Stimulated activated CD4-positive, alpha-beta T cell treated with anti-CD3 and anti-CD28 coated beads, Interleukin-1b, Interleukin-23, amount 100 ng/mL, for 1 hour (primary cell): ENCODE measurements around the gene CRB3.
"Not testable (repeated sequence)": the region's sequence is repeated elsewhere in the genome, so short reads cannot be mapped to it uniquely, and the experiment has no call there.

Source experiments
- DNase-seq, 2 donors: peaks; one replicate each; pipeline ENCODE4 v3.0.0-alpha.2; 2020; ENCODE audit warnings: low read depth in 2 of 2

Gene CRB3

GRCh38 chr19:6491802-6492592 lies 27.9 kb downstream of the CRB3 start:
- DNase-seq = no peak

DNA sequence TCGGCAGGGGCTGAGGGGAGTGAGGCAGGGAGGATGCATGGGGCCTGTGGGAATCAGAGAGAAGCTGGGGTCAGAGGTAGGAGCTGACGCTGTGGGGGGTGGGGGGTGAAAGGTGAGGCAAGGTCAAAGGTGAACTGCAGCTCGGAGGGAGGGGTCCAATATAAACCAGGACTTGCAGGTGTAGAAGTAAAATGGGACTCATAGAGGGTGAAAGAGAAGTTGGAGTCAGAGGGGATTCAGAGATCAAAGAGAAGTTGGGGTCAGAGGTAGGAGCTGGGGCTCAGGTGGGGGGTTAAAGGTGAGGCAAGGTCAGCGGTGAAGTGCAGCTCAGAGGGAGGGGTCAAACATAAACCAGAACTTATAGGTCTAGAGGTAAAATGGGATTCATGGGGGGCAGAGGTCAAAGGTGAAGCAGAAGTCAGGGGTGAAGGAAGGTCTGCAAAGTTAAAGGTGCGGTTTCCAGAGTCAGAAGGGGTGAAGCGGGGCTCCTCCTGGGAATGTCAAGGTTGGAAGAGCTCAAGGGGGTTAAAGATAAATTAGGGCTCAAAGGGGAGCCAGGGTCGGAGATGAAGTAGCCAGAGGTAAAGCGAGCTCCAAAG lies 30.5 kb downstream of the CRB3 start:
- DNase-seq = no peak

DNA sequence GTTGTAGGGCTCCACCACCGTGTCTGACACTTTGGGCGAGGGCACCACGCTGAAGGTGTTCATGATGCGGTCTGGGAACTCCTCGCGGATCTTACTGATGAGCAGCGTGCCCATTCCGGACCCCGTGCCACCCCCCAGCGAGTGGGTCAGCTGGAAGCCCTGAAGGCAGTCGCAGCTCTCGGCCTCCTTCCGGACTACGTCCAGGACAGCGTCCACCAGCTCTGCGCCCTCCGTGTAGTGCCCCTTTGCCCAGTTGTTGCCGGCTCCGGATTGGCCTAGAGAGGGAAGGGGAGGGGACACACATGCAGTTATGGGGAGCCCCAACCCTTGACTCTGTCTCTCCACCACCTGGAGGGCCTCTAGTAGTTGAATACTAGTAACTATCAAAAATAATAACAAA lies 31.9 kb downstream of the CRB3 start:
- DNase-seq = no peak

- no peak for DNase-seq
Measured at GRCh38 chr19:6498294-6499036, 34.4 kb downstream of the CRB3 start.

DNA sequence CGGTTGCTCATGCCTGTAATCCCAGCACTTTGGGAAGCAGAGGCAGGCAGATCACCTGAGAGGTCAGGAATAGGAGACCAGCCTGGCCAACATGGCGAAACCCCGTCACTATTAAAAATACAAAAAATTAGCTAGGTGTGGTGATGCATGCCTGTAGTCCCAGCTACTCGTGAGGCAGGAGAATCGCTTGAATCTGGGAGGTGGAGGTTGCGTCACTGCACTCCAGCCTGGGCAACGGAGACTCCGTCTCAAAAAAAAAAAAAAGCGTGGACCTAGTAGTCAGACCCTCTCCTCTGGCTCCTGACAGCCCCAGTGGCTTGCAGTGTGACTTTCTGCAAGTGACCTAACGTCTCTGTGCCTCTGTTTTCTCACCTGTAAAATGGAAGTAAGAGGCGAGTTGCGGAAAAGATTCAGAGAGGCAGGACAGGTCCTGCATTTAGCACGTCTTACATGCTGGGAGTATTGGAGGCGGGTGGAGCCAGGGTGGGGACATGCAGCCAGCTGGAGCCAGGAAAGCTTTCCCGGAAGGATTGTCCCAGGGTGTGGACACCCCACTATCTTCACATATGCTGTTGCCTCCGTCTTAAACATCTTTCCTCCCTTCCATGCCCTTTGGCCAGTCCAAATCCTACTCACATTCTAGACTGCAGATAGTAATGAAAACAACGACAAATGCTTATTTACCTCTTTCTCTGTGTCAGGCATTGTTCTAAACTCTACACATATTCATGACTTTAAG lies 35.1 kb downstream of the CRB3 start:
- no peak for DNase-seq

GRCh38 chr19:6500837-6501739 lies 37.0 kb downstream of the CRB3 start:
- DNase-seq = no peak

DNA sequence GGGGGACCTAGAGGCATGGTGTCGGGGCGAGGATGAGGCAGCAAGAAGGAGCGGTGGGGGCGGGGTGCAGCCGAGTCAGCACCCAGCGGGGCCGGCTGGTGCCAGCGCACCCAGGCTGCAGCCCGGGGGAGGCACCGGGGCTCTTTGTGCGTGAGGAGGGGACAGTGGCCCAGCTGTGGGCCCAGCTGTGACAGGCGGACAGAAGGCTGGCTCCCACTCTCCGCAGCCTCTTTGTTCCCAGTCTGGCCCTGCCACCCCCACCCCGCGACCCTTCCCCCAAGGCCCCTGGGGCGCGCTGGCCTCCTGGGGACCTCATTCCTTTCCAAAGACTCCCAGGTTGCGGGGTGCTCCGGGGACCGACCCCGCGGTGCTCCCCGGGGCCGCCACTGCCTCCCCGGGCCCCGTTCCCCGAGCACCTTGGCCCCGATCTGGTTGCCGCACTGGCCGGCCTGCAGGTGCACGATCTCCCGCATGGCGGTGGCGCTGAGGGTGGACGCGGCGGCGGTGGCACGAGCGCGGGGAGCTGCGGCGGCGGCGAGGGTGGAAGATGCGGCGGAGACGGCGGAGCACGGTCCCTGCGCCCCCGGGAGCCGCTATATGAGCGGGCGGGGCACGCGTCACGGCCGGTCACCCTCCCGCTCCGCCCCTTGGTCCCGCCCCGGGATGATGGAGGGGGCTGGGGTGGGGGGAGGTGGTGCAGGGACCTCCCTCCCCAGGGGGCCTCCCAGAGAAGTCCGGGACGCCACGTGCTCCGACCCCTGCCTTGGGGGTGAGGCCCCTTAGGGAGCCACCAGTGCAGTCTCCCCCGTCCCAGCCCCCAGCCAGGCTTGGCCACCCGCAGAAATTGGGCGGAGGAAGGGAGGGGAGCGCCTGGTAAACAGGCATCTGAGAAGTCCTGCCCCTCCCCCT lies 37.9 kb downstream of the CRB3 start, which contains the start of gene TUBB4A:
TSS of gene TUBB4A (minus strand) at position 570 of the 909 bp plus-strand sequence. CDS start at position 473, 97 bp downstream.
- DNase-seq = peak in 1 of 2 donors; percentile 15

DNA sequence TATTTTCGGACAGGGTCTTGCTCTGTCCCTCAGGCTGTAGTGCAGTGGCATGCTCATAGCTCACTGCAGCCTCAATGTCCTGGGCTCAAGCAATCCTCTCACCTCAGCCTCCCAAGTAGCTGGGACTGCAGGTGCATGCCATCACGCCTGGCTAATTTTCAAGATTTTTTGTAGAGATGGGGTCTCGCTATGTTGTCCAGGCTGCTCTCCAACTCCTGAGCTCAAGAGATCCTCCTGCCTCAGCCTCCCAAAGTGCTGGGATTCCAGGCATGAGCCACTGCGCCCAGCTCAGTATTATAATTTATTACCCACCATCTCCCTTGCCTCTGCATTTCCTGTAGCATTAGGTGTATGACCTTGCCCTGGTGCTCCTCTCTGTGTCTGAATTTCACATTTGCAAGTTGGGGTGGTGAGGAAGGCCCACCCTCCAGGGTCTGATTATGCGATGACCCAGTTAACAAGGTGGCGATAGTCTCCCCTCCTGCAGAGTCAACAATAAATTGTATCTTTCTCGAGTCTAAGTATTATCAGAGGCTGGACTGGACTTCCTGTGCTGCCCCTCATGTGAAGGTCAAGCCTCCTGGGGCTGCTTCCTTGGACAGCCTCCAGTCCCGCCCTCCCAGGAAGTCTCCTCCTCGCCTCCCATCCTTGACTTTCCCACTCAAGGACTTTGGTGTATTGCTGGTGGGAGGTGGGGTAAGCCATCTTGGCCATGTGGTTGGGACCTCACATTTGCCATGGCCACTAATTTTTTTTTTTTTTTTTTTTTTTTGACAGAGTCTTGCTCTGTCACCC lies 39.5 kb downstream of the CRB3 start:
- DNase-seq = no peak

DNA sequence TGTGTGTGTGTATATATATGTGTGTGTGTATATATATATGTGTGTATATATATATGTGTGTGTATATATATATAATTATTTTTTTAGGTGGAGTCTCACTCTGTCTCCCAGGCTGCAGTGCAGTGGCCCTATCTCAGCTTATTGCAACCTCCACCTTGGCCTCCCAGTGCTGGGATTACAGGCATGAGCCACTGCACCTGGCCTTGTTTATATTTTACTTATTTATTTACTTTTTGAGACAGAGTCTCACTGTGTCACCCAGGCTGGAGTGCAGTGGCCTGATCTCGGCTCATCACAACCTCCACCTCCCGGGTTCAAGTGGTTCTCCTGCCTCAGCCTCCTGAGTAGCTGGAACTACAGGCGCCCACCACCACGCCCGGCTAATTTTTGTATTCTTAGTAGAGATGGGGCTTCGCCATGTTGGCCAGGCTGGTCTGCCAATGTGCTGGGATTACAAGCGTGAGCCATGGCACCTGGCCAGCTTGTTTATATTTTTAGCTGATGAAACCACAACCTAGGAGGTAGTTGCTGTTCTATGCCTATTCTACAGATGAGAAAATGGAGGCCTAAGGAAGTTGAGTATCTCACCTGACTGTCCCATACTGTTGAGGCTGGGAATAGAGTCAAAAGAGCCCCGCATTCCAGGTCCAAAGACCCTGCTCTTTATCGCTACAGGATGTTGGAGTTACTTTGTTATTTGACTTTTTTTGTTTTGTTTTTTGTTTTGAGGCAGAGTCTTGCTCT lies 44.1 kb downstream of the CRB3 start:
- DNase-seq = not testable (repeated sequence)

DNA sequence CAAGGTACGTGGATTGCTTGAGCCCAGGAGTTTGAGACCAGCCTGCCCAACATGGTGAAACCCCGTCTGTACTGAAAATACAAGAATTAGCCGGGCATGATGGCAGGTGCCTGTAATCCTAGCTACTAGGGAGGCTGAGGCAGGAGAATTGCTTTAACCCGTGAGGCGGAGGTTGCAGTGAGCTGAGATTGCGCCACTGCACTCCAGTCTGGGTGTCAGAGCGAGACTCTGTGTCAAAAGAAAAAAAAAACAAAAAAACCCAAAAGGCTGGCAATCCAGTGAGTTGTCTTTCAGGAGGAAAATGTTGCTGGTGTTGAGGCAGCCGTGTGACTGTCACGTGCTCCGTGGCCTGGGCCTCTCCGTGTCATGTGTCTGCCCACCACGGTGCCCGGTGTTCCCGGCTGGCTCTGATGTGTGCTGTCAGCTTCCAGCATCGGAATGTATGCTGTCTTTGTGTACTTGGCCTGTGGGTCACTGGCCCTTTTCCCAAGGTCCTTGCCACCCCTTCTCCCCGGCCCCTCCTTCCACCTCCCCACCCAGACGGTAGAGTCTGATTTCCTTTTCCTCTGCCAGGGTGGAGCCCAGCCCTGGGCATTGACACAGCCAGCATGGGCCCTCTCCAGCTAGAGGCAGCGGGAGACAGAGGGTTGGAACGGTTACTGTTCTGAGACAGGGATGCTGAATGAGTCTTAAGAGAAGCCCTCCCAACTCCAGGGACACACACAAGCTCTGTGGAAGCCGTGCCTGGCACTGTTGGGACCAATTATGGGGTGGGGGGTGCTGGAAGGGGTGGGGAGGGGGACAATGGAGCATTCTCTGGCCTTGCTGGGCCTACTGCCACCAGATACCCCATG lies 45.3 kb downstream of the CRB3 start:
- DNase-seq = no peak

- no peak for DNase-seq
Measured at GRCh38 chr19:6510618-6511017, 46.5 kb downstream of the CRB3 start.

- DNase-seq = no peak
Measured at GRCh38 chr19:6514089-6514488, 50.0 kb downstream of the CRB3 start.

DNA sequence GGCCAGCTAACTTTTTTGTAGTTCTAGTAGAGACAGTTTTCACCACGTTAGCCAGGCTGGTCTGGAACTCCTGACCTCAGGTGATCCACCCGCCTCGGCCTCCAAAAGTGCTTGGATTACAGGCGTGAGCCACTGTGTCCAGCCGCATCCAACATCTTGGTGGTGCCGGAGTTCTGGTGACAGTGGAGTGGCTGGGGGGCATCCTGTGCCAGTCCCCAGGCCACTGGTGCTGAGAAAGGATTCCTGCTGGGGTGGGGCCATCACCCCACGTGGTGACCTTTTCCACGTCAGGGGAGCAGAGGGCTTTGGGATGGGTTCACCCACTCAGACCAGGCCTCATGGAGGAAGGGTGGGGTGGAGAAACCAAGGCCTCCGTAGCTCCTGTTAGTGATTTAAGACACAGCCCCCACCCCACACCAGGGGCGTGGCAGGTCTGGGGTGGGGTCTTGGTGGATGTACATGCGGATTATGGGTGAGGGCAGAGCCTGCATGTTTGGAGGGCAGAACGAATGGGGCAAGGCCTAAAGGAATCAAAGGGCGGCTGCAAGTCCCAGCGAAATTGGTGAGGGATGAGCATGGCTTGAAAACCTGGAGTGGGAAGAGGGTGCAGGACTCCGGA lies 51.0 kb downstream of the CRB3 start:
- DNase-seq = no peak

- peak in 1 of 2 donors; percentile 30 for DNase-seq
Measured at GRCh38 chr19:6516018-6516658, 52.1 kb downstream of the CRB3 start.
